Naive thymus-derived CD4-positive, alpha-beta T cell (primary cell): ENCODE data around the gene HDHD3. TPM values are rescaled to one million over a fixed set of nuclear protein-coding genes. Genes with fewer than 3 reads are reported as not detected.

Experiments used
- ATAC-seq: fragments of 150-1000 bp; cut with Tn5 transposase; 2 replicates; pipeline ENCODE4 v1.10.0; 2021; ENCODE audit warnings: mild to moderate bottlenecking, moderate library complexity
- CTCF ChIA-PET: fragments of 350-600 bp; sonication (Branson Sonifier 250); formaldehyde crosslinking; loops from one replicate; lab custom pipeline; 2021; ENCODE audit warnings: antibody characterized with exemption; lab: Charles Lee
- POLR2A ChIA-PET: fragments of 350-600 bp; sonication (Branson Sonifier 250); formaldehyde crosslinking; loops from one replicate; lab custom pipeline; 2021; ENCODE audit warnings: antibody characterized with exemption, inconsistent platforms; lab: Charles Lee
- DNase-seq, 9 donors: peaks; one replicate each; pipeline versions ENCODE4 v3.0.0 to v3.0.0-alpha.2; 2020 to 2022; ENCODE audit warnings: mixed read lengths in 1 of 9
- H3K27ac ChIP-seq: one replicate; pipeline ENCODE4 v1.7.0; 2013; ENCODE audit warnings: mild to moderate bottlenecking, low read depth, low read length, moderate library complexity
- H3K27me3 ChIP-seq, 2 donors: one replicate each; pipeline ENCODE4 v1.7.0; 2013; ENCODE audit warnings: low read length in 2 of 2, mild to moderate bottlenecking in 2 of 2, moderate library complexity in 2 of 2; ENCODE audit not compliant: control insufficient read depth in 2 of 2, insufficient read depth in 2 of 2
- H3K36me3 ChIP-seq, 3 experiments: 1 replicate in 2 of 3; 2 replicates in 1 of 3; pipeline ENCODE4 v1.7.0; 2013; ENCODE audit warnings: low read length in 3 of 3, mild to moderate bottlenecking in 3 of 3, moderate library complexity in 1 of 3; ENCODE audit not compliant: insufficient read depth in 3 of 3, control insufficient read depth in 2 of 3
- H3K4me1 ChIP-seq, 2 donors: one replicate each; pipeline ENCODE4 v1.7.0; 2013; ENCODE audit warnings: low read length in 2 of 2, mild to moderate bottlenecking in 2 of 2, moderate library complexity in 1 of 2; ENCODE audit not compliant: control insufficient read depth in 2 of 2, insufficient read depth in 2 of 2
- H3K4me3 ChIP-seq: 2 replicates; pipeline ENCODE4 v1.7.0; 2013; ENCODE audit warnings: mild to moderate bottlenecking, low read length
- H3K9me3 ChIP-seq, 3 experiments: 1 replicate in 2 of 3; 2 replicates in 1 of 3; pipeline ENCODE4 v1.7.0; 2013; ENCODE audit warnings: low read length in 3 of 3; ENCODE audit not compliant: control insufficient read depth in 2 of 3
- H3K27ac Mint-ChIP-seq, 9 donors: one replicate each; pipeline ENCODE4 v1.8.0; 2020 to 2022; ENCODE audit warnings: mixed read lengths in 9 of 9, mild to moderate bottlenecking in 8 of 9, moderate library complexity in 5 of 9, inconsistent platforms in 2 of 9
- H3K27me3 Mint-ChIP-seq, 5 donors: one replicate each; pipeline ENCODE4 v1.8.0; 2021 to 2022; ENCODE audit warnings: mixed read lengths in 5 of 5, mild to moderate bottlenecking in 1 of 5
- H3K36me3 Mint-ChIP-seq, 5 donors: one replicate each; pipeline ENCODE4 v1.8.0; 2020 to 2022; ENCODE audit warnings: mixed read lengths in 5 of 5, mild to moderate bottlenecking in 3 of 5, inconsistent platforms in 1 of 5
- H3K4me1 Mint-ChIP-seq, 7 donors: one replicate each; pipeline ENCODE4 v1.8.0; 2020 to 2022; ENCODE audit warnings: mixed read lengths in 7 of 7, mild to moderate bottlenecking in 3 of 7, inconsistent platforms in 1 of 7
- H3K4me3 Mint-ChIP-seq, 10 donors: one replicate each; pipeline ENCODE4 v1.8.0; 2020 to 2022; ENCODE audit warnings: mild to moderate bottlenecking in 10 of 10, mixed read lengths in 10 of 10, moderate library complexity in 6 of 10, inconsistent platforms in 2 of 10
- H3K9me3 Mint-ChIP-seq, 11 donors: one replicate each; pipeline ENCODE4 v1.8.0; 2020 to 2022; ENCODE audit warnings: mixed read lengths in 11 of 11, mild to moderate bottlenecking in 4 of 11, inconsistent platforms in 1 of 11, moderate library complexity in 1 of 11
- intact Hi-C, 2 donors: fragments of 100-400 bp; cut with micrococcal nuclease; formaldehyde crosslinking; loops; one replicate each; pipeline ENCODE4 v1.15.1; 2023
- polyA plus RNA-seq, 2 donors: library from polyadenylated mRNA; unstranded; fragments of 300-500 nt; fragmentation: Illumina TruSeq; gene quantifications; one replicate each; pipeline ENCODE4 v1.2.3, GENCODE V29; 2021
- total RNA-seq, 6 experiments: library from RNA in 5 of 6; stranded (reverse) in 5 of 6; gene quantifications; 1 replicate in 5 of 6; 2 replicates in 1 of 6; pipeline ENCODE4 v1.2.3 and lab custom pipeline; 2021 to 2026

Gene HDHD3
- total and polyA plus RNA-seq, 7 experiments from 2014 or later, result 11.3 to 52.8 (median 26.4) TPM

DNA sequence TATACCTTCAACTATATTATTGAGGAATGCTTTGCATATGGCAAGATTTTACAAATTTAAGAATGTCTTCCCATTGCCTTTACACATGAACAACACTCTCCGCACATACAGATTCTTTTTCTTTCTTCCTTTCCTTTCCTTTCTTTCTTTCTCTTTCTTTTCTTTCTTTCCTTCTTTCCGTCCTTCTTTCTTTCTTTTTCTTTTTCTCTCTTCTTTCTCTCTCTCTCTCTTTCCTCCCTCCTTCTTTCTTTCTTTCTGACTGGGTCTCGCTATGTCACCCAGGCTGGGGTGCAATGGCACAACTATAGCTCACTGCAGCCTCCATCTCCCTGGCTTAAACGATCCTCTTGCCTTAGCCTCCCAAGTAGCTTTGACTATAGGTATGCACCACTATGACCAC is 50.6 kb downstream of the HDHD3 start:
- ATAC-seq (no peak), DNase-seq (no peak)
- Mint-ChIP-seq H3K4me3 (no peak overlapping the region), H3K4me1 (no peaks in the 10 kb centered on the region), H3K9me3 (no peaks in the 10 kb centered on the region), H3K27ac (no peak overlapping the region), H3K36me3 (no peaks in the 10 kb centered on the region), H3K27me3 (no peaks in the 10 kb centered on the region)
- Histone ChIP-seq H3K4me1 (no peaks in the 10 kb centered on the region), H3K27me3 (no peaks in the 10 kb centered on the region), H3K36me3 (no peaks in the 10 kb centered on the region), H3K4me3 (no peak overlapping the region), H3K27ac (no peak overlapping the region), H3K9me3 (no peaks in the 10 kb centered on the region)
- intact Hi-C loops, result no loop called here
- ChIA-PET POLR2A (no interaction called here), CTCF (no interaction called here)

Other genes starting within 250 kb of the HDHD3 start
- 10 to 100 TPM in 1 of 5 experiments, 1 to 10 TPM in 4; 5.3 to 39.2 (median 5.4) TPM for gene SLC31A2, start 226.0 kb downstream of the HDHD3 start, total RNA-seq
- 1 to 10 TPM; 2.7 to 4.9 TPM for gene SLC31A2, start 226.0 kb downstream of the HDHD3 start, polyA plus RNA-seq
- gene FKBP15, start 155.7 kb downstream of the HDHD3 start, total RNA-seq, result 10 to 100 TPM; 22.4 to 50.6 (median 33.4) TPM
- gene FKBP15, start 155.7 kb downstream of the HDHD3 start, polyA plus RNA-seq, result 10 to 100 TPM in 1 of 2 donors, 1 to 10 TPM in 1; 8.8 to 18.1 TPM
- gene SLC31A1, start 155.4 kb downstream of the HDHD3 start, total RNA-seq, result 10 to 100 TPM in 1 of 5 experiments, 1 to 10 TPM in 4; 4.5 to 10.4 (median 4.7) TPM
- 1 to 10 TPM; 3.0 to 4.1 TPM for gene SLC31A1, start 155.4 kb downstream of the HDHD3 start, polyA plus RNA-seq
- 10 to 100 TPM; 21.7 to 40.3 (median 34.4) TPM for gene CDC26, start 101.4 kb downstream of the HDHD3 start, total RNA-seq
- gene CDC26, start 101.4 kb downstream of the HDHD3 start, polyA plus RNA-seq, result 100 to 1,000 TPM; 180 to 185 TPM
- gene PRPF4, start 101.3 kb downstream of the HDHD3 start, total RNA-seq, result 10 to 100 TPM; 17.4 to 36.9 (median 22.0) TPM
- 10 to 100 TPM; 19.7 to 29.6 TPM for gene PRPF4, start 101.3 kb downstream of the HDHD3 start, polyA plus RNA-seq
- not detected for gene RNF183, start 73.6 kb downstream of the HDHD3 start, total RNA-seq
- gene RNF183, start 73.6 kb downstream of the HDHD3 start, polyA plus RNA-seq, result not detected
- 1 to 10 TPM in 4 of 5 experiments, under 1 TPM in 1; 0.27 to 1.7 (median 1.0) TPM for gene WDR31, start 36.7 kb downstream of the HDHD3 start, total RNA-seq
- under 1 TPM; 0.48 to 0.49 TPM for gene WDR31, start 36.7 kb downstream of the HDHD3 start, polyA plus RNA-seq
- 1 to 10 TPM in 2 of 5 experiments, under 1 TPM in 1, not detected in 2; 0.13 to 9.6 (median 1.2) TPM for gene BSPRY, start 27.4 kb downstream of the HDHD3 start, total RNA-seq
- gene BSPRY, start 27.4 kb downstream of the HDHD3 start, polyA plus RNA-seq, result under 1 TPM; 0.13 to 0.48 TPM
- 10 to 100 TPM; 25.1 to 45.5 (median 39.1) TPM for gene ALAD, start 24.3 kb upstream of the HDHD3 start, total RNA-seq
- gene ALAD, start 24.3 kb upstream of the HDHD3 start, polyA plus RNA-seq, result 10 to 100 TPM; 24.2 to 31.4 TPM
- 10 to 100 TPM; 38.6 to 65.3 (median 50.9) TPM for gene POLE3, start 33.7 kb upstream of the HDHD3 start, total RNA-seq
- 100 to 1,000 TPM; 131 to 139 TPM for gene POLE3, start 33.7 kb upstream of the HDHD3 start, polyA plus RNA-seq
- under 1 TPM; 0.41 to 0.97 (median 0.61) TPM for gene C9orf43, start 33.8 kb upstream of the HDHD3 start, total RNA-seq
- under 1 TPM; 0.52 to 0.72 TPM for gene C9orf43, start 33.8 kb upstream of the HDHD3 start, polyA plus RNA-seq
- gene RGS3, start 86.7 kb upstream of the HDHD3 start, total RNA-seq, result 10 to 100 TPM in 3 of 5 experiments, 1 to 10 TPM in 2; 5.8 to 43.4 (median 12.6) TPM
- 10 to 100 TPM in 1 of 2 donors, 1 to 10 TPM in 1; 4.9 to 11.6 TPM for gene RGS3, start 86.7 kb upstream of the HDHD3 start, polyA plus RNA-seq